H1 (cell line): Measurements from ENCODE around the gene ATG7. TPM values are rescaled to one million over a fixed set of nuclear protein-coding genes. Genes with fewer than 3 reads are reported as not detected.

Experiments
- CTCF ChIA-PET: fragments of 300-600 bp; sonication (Branson Sonifier 250); formaldehyde crosslinking; loops from one replicate; lab custom pipeline; 2021; ENCODE audit not compliant: partially characterized antibody; lab: Charles Lee
- POLR2A ChIA-PET: fragments of 300-600 bp; sonication (Branson Sonifier 250); formaldehyde crosslinking; loops from one replicate; lab custom pipeline; 2021; ENCODE audit warnings: inconsistent platforms; ENCODE audit not compliant: partially characterized antibody; lab: Charles Lee
- DNase-seq, 2 experiments: peaks; one replicate each; pipeline versions ENCODE4 v3.0.0 to v3.0.0-alpha.2; 2010 to 2022; ENCODE audit warnings: low spot score in 2 of 2, low read depth in 1 of 2, mixed read lengths in 1 of 2
- FAIRE-seq: peaks from 2 replicates; lab custom pipeline; 2011; peaks lifted over from hg19 to GRCh38; lab: Jason Lieb, UNC
- H2AFZ ChIP-seq: 2 replicates; pipeline ENCODE4 v1.8.1; 2012; ENCODE audit warnings: low read length, inconsistent platforms
- H2AK5ac ChIP-seq: 2 replicates; pipeline ENCODE4 v1.6.1; 2013; ENCODE audit warnings: low read depth, low read length
- H2BK120ac ChIP-seq: replicated peaks from 2 replicates; pipeline ENCODE3; 2013; ENCODE audit warnings: low read depth, low read length, inconsistent platforms
- H2BK12ac ChIP-seq: 2 replicates; pipeline ENCODE4 v1.6.1; 2013; ENCODE audit warnings: low read depth, low read length
- H2BK15ac ChIP-seq: 2 replicates; pipeline ENCODE4 v1.6.1; 2013; ENCODE audit warnings: low read length
- H2BK20ac ChIP-seq: 2 replicates; pipeline ENCODE4 v1.6.1; 2013; ENCODE audit warnings: low read length
- H2BK5ac ChIP-seq: 2 replicates; pipeline ENCODE4 v1.6.1; 2013; ENCODE audit warnings: low read depth, low read length
- H3K14ac ChIP-seq: 2 replicates; pipeline ENCODE4 v1.6.1; 2013; ENCODE audit warnings: inconsistent platforms; ENCODE audit not compliant: insufficient read length
- H3K18ac ChIP-seq: 2 replicates; pipeline ENCODE4 v1.6.1; 2013; ENCODE audit warnings: low read length; ENCODE audit errors: extremely low read depth
- H3K23ac ChIP-seq: 2 replicates; pipeline ENCODE4 v1.6.1; 2013; ENCODE audit warnings: inconsistent platforms; ENCODE audit not compliant: insufficient read length
- H3K23me2 ChIP-seq: 2 replicates; pipeline ENCODE4 v1.6.1; 2013; ENCODE audit warnings: low read depth, low read length
- H3K27ac ChIP-seq: 2 replicates; pipeline ENCODE4 v1.6.1; 2011; ENCODE audit warnings: low read depth, low read length, inconsistent platforms
- H3K27me3 ChIP-seq, 4 experiments: replicated peaks in 1 of 4; 1 replicate in 1 of 4; 2 replicates in 3 of 4; pipeline versions ENCODE4 v1.6.1 to v1.8.1; 2011 to 2013; ENCODE audit warnings: low read length in 3 of 4, mild to moderate bottlenecking in 3 of 4, inconsistent platforms in 2 of 4, mixed read lengths in 2 of 4, moderate library complexity in 1 of 4; ENCODE audit not compliant: control insufficient read depth in 3 of 4, insufficient read depth in 3 of 4; ENCODE audit errors: extremely low read depth in 1 of 4
- H3K36me3 ChIP-seq, 4 experiments: 2 replicates each; pipeline versions ENCODE4 v1.6.1 to v1.8.1; 2011 to 2013; ENCODE audit warnings: mild to moderate bottlenecking in 4 of 4, low read length in 3 of 4, moderate library complexity in 2 of 4, control low read depth in 1 of 4, inconsistent platforms in 1 of 4; ENCODE audit not compliant: insufficient read depth in 4 of 4, control insufficient read depth in 2 of 4
- H3K4ac ChIP-seq: replicated peaks from 2 replicates; pipeline ENCODE3; 2013; ENCODE audit warnings: low read length, low read depth, mixed read lengths, inconsistent platforms; ENCODE audit not compliant: insufficient read length
- H3K4me1 ChIP-seq, 4 experiments: replicated peaks in 1 of 4; 1 replicate in 1 of 4; 2 replicates in 3 of 4; pipeline versions ENCODE4 v1.6.1 to v1.8.1; 2011 to 2013; ENCODE audit warnings: low read length in 3 of 4, inconsistent platforms in 2 of 4, mixed read lengths in 1 of 4; ENCODE audit not compliant: insufficient read depth in 4 of 4, control insufficient read depth in 3 of 4
- H3K4me2 ChIP-seq, 2 experiments: 2 replicates each; pipeline versions ENCODE4 v1.6.1 to v1.8.1; 2011 to 2013; ENCODE audit warnings: low read depth in 2 of 2, low read length in 2 of 2, control low read depth in 1 of 2, inconsistent platforms in 1 of 2, mild to moderate bottlenecking in 1 of 2; ENCODE audit not compliant: insufficient read depth in 1 of 2
- H3K4me3 ChIP-seq, 4 experiments: fragments of 200-600, 300-600 bp in 1 of 4; sonication (generic), shearing (Covaris generic), sonication (Bioruptor Twin) in 1 of 4; 2 replicates each; pipeline versions ENCODE4 v1.5.1 to v1.8.1; 2011 to 2016; ENCODE audit warnings: low read length in 4 of 4, low read depth in 3 of 4, control low read depth in 2 of 4, inconsistent platforms in 2 of 4, mild to moderate bottlenecking in 2 of 4, mixed read lengths in 1 of 4, moderate library complexity in 1 of 4; ENCODE audit not compliant: insufficient read depth in 2 of 4; ENCODE audit errors: extremely low read depth in 1 of 4
- H3K56ac ChIP-seq: replicated peaks from 2 replicates; pipeline ENCODE3; 2013; ENCODE audit warnings: low read depth, mild to moderate bottlenecking, mixed read lengths, low read length, inconsistent platforms; ENCODE audit not compliant: insufficient read length
- H3K79me1 ChIP-seq: 2 replicates; pipeline ENCODE4 v1.6.1; 2013; ENCODE audit warnings: low read depth, low read length, control low read depth
- H3K79me2 ChIP-seq, 2 experiments: 2 replicates each; pipeline versions ENCODE4 v1.6.1 to v1.8.1; 2012 to 2013; ENCODE audit warnings: low read length in 2 of 2, mild to moderate bottlenecking in 2 of 2, inconsistent platforms in 1 of 2; ENCODE audit not compliant: insufficient read depth in 2 of 2, control insufficient read depth in 1 of 2
- H3K9ac ChIP-seq, 4 experiments: replicated peaks in 1 of 4; 1 replicate in 1 of 4; 2 replicates in 3 of 4; pipeline versions ENCODE4 v1.6.1 to v1.8.1; 2011 to 2013; ENCODE audit warnings: low read depth in 3 of 4, low read length in 3 of 4, control low read depth in 2 of 4, mild to moderate bottlenecking in 2 of 4, moderate library complexity in 2 of 4, inconsistent platforms in 1 of 4; ENCODE audit errors: extremely low read depth in 1 of 4
- H3K9me3 ChIP-seq, 2 experiments: 2 replicates each; pipeline versions ENCODE4 v1.6.1 to v1.8.1; 2012 to 2013; ENCODE audit warnings: mild to moderate bottlenecking in 2 of 2, moderate library complexity in 2 of 2, control low read depth in 1 of 2, inconsistent platforms in 1 of 2, low read depth in 1 of 2, low read length in 1 of 2, mixed read lengths in 1 of 2; ENCODE audit not compliant: insufficient read depth in 2 of 2
- H4K20me1 ChIP-seq, 2 experiments: replicated peaks in 1 of 2; 2 replicates each; pipeline versions ENCODE3 to v1.8.1; 2011 to 2013; ENCODE audit warnings: inconsistent platforms in 2 of 2, low read length in 2 of 2, mild to moderate bottlenecking in 1 of 2; ENCODE audit not compliant: insufficient read depth in 2 of 2, control insufficient read depth in 1 of 2
- H4K5ac ChIP-seq: 2 replicates; pipeline ENCODE4 v1.6.1; 2013; ENCODE audit warnings: low read length, low read depth, mixed read lengths, inconsistent platforms; ENCODE audit not compliant: insufficient read length
- H4K8ac ChIP-seq: 2 replicates; pipeline ENCODE4 v1.8.0; 2013; ENCODE audit warnings: mild to moderate bottlenecking, moderate library complexity, low read length, inconsistent platforms; ENCODE audit not compliant: insufficient read depth; ENCODE audit errors: extremely low read depth
- H4K91ac ChIP-seq: replicated peaks from 2 replicates; pipeline ENCODE3; 2013; ENCODE audit warnings: low read length, mixed read lengths, inconsistent platforms; ENCODE audit not compliant: insufficient read length
- CHD2 ChIP-seq: IDR thresholded peaks from 2 replicates; pipeline ENCODE4 v1.6.1; 2012; ENCODE audit warnings: low read length, improper control_type of control experiment
- CREB1 ChIP-seq: IDR thresholded peaks from 2 replicates; pipeline ENCODE4 v1.6.1; 2012; ENCODE audit warnings: inconsistent platforms
- EP300 ChIP-seq, 2 experiments: IDR thresholded peaks; 1 replicate in 1 of 2; 2 replicates in 1 of 2; pipeline ENCODE4 v1.6.1; 2011 to 2012; ENCODE audit warnings: low read depth in 2 of 2, low read length in 2 of 2, mild to moderate bottlenecking in 2 of 2, borderline replicate concordance in 1 of 2, inconsistent platforms in 1 of 2, moderate library complexity in 1 of 2
- JUN ChIP-seq: IDR thresholded peaks from 2 replicates; pipeline ENCODE4 v1.6.1; 2011; ENCODE audit warnings: low read depth, mild to moderate bottlenecking, improper control_type of control experiment, low read length
- SIX5 ChIP-seq: IDR thresholded peaks from 2 replicates; pipeline ENCODE4 v1.6.1; 2011; ENCODE audit warnings: mild to moderate bottlenecking, low read depth, low read length
- TBP ChIP-seq: IDR thresholded peaks from 2 replicates; pipeline ENCODE4 v1.6.1; 2011; ENCODE audit warnings: low read depth, low read length, improper control_type of control experiment
- WGBS, 2 experiments: shearing (Covaris generic) in 1 of 2; methylation state at CpG; one replicate each; pipeline versions ENCODE4 v1.1.6 to v1.1.7; 2013 to 2015; ENCODE audit warnings: low lambda C conversion rate in 2 of 2, mixed read lengths in 2 of 2, inconsistent platforms in 1 of 2, low coverage in 1 of 2, missing lambda C conversion rate in 1 of 2; ENCODE audit not compliant: insufficient replicate concordance in 2 of 2, insufficient coverage in 1 of 2, insufficient read length in 1 of 2; ENCODE audit errors: extremely low coverage in 1 of 2, missing lambda C conversion rate in 1 of 2; 5-methylcytosine and 5-hydroxymethylcytosine counted together
- polyA plus RNA-seq, 7 experiments: library from polyadenylated mRNA; depleted of rRNA in 3 of 7; stranded (reverse) in 5 of 7; unstranded in 2 of 7; fragments of >200 nt in 5 of 7; fragments of 200-250 nt in 2 of 7; gene quantifications; 1 replicate in 5 of 7; 2 replicates in 1 of 7; 4 replicates in 1 of 7; pipeline versions ENCODE4 v1.2.1 to v1.2.3, GENCODE V29; 2011 to 2013; ENCODE audit warnings: missing spikeins in 2 of 7, mixed read lengths in 2 of 7
- total RNA-seq: library from RNA; stranded (reverse); fragmentation: NEBNext Ultra II Directional; extraction: Animal tissue kit (Norgen Biotek cat#: 25700); gene quantifications from 2 replicates; pipeline ENCODE4 v1.2.1, GENCODE V29; 2021
- TF ChIP-seq, protein P1 (sequence below), 3 experiments: IDR thresholded peaks; 1 replicate in 2 of 3; 2 replicates in 1 of 3; pipeline versions ENCODE4 v1.5.1 to v1.6.1; 2011; ENCODE audit warnings: low read length in 3 of 3, mild to moderate bottlenecking in 3 of 3, inconsistent platforms in 2 of 3, low read depth in 1 of 3, moderate library complexity in 1 of 3; ENCODE audit not compliant: insufficient read depth in 1 of 3; ENCODE audit errors: control extremely low read depth in 1 of 3
- TF ChIP-seq, protein P2 (sequence below): IDR thresholded peaks from 2 replicates; pipeline ENCODE4 v1.6.1; 2012; ENCODE audit warnings: low read length, inconsistent platforms

ATG7 gene
- total and polyA plus RNA-seq, 2 of the 8 experiments (the other 6 are each of a cell fraction or from before 2014, with no cell fraction given) = 15.0 to 19.1 TPM

DNA sequence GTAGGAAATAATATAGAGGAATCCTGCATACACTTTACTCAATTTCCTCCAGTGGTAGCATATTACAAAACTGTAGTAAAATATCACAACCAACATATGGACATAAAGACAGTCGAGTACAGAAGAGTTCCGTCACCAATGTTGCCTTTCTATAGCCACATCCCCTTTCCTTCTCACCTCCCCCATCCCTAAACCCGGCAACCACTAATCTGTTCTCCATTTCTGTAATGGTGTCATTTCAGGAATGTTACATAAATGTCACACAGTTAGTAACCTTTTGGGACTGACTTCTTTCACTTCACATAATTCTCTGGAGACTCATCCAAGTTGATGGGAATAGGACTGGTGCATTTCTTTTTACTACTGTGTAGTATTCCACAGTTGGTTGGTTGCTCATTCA lies 41.4 kb upstream of the ATG7 start:
- CTCF ChIA-PET = interaction anchor here (0.6 to 1.2 kb wide), 2 partner anchors 321 to 492 kb away, joined by 3 read pairs; no protein-coding TSS in a partner anchor

More for the DNA sequence above, 41.4 kb upstream of the ATG7 start:
- Histone ChIP-seq H3K9me3 (no peaks in the 10 kb centered on the region), H4K20me1 (no peaks in the 10 kb centered on the region), H3K23me2 (no peaks in the 10 kb centered on the region), H4K5ac (no peak overlapping the region), H2BK20ac (no peak overlapping the region), H3K79me1 (no peaks in the 10 kb centered on the region), H3K36me3 (no peaks in the 10 kb centered on the region), H3K14ac (no peak overlapping the region), H3K4me1 (peaks cover 0 to 4% (median 0%) of the 10 kb centered on the region in 4 experiments; a peak in 2 of 7 replicates), H3K27me3 (no peaks in the 10 kb centered on the region), H4K91ac (no peak overlapping the region), H3K79me2 (no peaks in the 10 kb centered on the region), H2AK5ac (no peak overlapping the region), H2BK5ac (no peak overlapping the region), H3K4me3 (no peak overlapping the region), H3K56ac (no peak overlapping the region), H3K4ac (no peak overlapping the region), H2BK120ac (no peak overlapping the region), H2BK12ac (no peak overlapping the region), H3K23ac (no peak overlapping the region), H3K4me2 (no peak overlapping the region), H4K8ac (no peak overlapping the region), H3K18ac (no peak overlapping the region), H3K9ac (no peak overlapping the region; a peak in 2 of 7 replicates), H3K27ac (no peak overlapping the region), H2AFZ (no peak overlapping the region), H2BK15ac (no peak overlapping the region)
- FAIRE-seq (no peak), DNase-seq (no peak)
- POLR2A ChIA-PET = no interaction called here
- WGBS, 2 experiments = 72% methylated on average over 3 of the region's 3 CpGs; no CpG with 5 or more reads in 1 of the 2 experiments
- TF ChIP-seq, protein P1, sequence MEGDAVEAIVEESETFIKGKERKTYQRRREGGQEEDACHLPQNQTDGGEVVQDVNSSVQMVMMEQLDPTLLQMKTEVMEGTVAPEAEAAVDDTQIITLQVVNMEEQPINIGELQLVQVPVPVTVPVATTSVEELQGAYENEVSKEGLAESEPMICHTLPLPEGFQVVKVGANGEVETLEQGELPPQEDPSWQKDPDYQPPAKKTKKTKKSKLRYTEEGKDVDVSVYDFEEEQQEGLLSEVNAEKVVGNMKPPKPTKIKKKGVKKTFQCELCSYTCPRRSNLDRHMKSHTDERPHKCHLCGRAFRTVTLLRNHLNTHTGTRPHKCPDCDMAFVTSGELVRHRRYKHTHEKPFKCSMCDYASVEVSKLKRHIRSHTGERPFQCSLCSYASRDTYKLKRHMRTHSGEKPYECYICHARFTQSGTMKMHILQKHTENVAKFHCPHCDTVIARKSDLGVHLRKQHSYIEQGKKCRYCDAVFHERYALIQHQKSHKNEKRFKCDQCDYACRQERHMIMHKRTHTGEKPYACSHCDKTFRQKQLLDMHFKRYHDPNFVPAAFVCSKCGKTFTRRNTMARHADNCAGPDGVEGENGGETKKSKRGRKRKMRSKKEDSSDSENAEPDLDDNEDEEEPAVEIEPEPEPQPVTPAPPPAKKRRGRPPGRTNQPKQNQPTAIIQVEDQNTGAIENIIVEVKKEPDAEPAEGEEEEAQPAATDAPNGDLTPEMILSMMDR (IDR thresholded peaks at IDR 0.05; ENCODE audit: control extremely low read depth in 1 of 3, insufficient read depth in 1 of 3, low read depth in 1 of 3, low read length in 3 of 3) = no peak
- TF ChIP-seq SIX5 (no peak), EP300 (IDR thresholded peaks at IDR 0.05; ENCODE audit: borderline replicate concordance in 1 of 2, low read depth in 2 of 2, low read length in 2 of 2) (no peak), JUN (no peak), CHD2 (no peak), CREB1 (no peak), TBP (no peak)
- TF ChIP-seq, protein P2, sequence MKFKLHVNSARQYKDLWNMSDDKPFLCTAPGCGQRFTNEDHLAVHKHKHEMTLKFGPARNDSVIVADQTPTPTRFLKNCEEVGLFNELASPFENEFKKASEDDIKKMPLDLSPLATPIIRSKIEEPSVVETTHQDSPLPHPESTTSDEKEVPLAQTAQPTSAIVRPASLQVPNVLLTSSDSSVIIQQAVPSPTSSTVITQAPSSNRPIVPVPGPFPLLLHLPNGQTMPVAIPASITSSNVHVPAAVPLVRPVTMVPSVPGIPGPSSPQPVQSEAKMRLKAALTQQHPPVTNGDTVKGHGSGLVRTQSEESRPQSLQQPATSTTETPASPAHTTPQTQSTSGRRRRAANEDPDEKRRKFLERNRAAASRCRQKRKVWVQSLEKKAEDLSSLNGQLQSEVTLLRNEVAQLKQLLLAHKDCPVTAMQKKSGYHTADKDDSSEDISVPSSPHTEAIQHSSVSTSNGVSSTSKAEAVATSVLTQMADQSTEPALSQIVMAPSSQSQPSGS = no peak
